Smooth muscle cell (in vitro differentiated cells): Measurements from ENCODE around the gene FAM234B. TPM values are rescaled to one million over a fixed set of nuclear protein-coding genes. Genes with fewer than 3 reads are reported as not detected.

Experiments used
- DNase-seq: peaks from one replicate; lab custom pipeline; 2025; ENCODE audit not compliant: unreplicated experiment; lab: John Stamatoyannopoulos, UW
- H2AFZ ChIP-seq: fragments of 200-600 bp; sonication (generic); 2 replicates; pipeline ENCODE4 v1.6.0; 2016; ENCODE audit warnings: antibody characterized with exemption, low read depth, mild to moderate bottlenecking
- H3F3A ChIP-seq: fragments of 200-600 bp; sonication (generic); 2 replicates; pipeline ENCODE4 v1.6.0; 2017; ENCODE audit warnings: antibody characterized with exemption, low read depth
- H3K27ac ChIP-seq: fragments of 200-600 bp; sonication (generic); 2 replicates; pipeline ENCODE4 v1.5.1; 2016; ENCODE audit warnings: low read depth, mild to moderate bottlenecking
- H3K27me3 ChIP-seq: fragments of 200-600 bp; sonication (generic); 2 replicates; pipeline ENCODE4 v1.6.1; 2016; ENCODE audit warnings: low read depth, mild to moderate bottlenecking
- H3K36me3 ChIP-seq: fragments of 200-600 bp; sonication (generic); 2 replicates; pipeline ENCODE4 v1.5.1; 2016; ENCODE audit warnings: low read depth
- H3K4me1 ChIP-seq: fragments of 200-600 bp; sonication (generic); 2 replicates; pipeline ENCODE4 v1.5.1; 2016; ENCODE audit warnings: low read depth
- H3K4me2 ChIP-seq: fragments of 200-600 bp; sonication (generic); 2 replicates; pipeline ENCODE4 v1.6.0; 2016; ENCODE audit warnings: mild to moderate bottlenecking
- H3K4me3 ChIP-seq: fragments of 200-600 bp; sonication (generic); 2 replicates; pipeline ENCODE4 v1.5.1; 2016; ENCODE audit warnings: mild to moderate bottlenecking
- H3K79me2 ChIP-seq: fragments of 200-600 bp; sonication (generic); 2 replicates; pipeline ENCODE4 v1.6.0; 2016; ENCODE audit warnings: low read depth, mild to moderate bottlenecking
- H3K9ac ChIP-seq: fragments of 200-600 bp; sonication (generic); 2 replicates; pipeline ENCODE4 v1.6.0; 2016; ENCODE audit warnings: low read depth
- H3K9me3 ChIP-seq: fragments of 200-600 bp; sonication (generic); replicated peaks from 2 replicates; pipeline ENCODE4 v1.5.1; 2016; ENCODE audit warnings: low read depth
- H4K20me1 ChIP-seq: fragments of 200-600 bp; sonication (generic); 2 replicates; pipeline ENCODE4 v1.6.0; 2016; ENCODE audit warnings: low read depth
- CTCF ChIP-seq: fragments of 200-600 bp; sonication (generic); IDR thresholded peaks from 2 replicates; pipeline ENCODE4 v1.5.1; 2017; ENCODE audit warnings: borderline replicate concordance, mild to moderate bottlenecking, antibody characterized with exemption; ENCODE audit not compliant: insufficient read depth, poor library complexity, severe bottlenecking
- WGBS: methylation state at CpG from one replicate; pipeline ENCODE4 v1.1.7; 2016; ENCODE audit warnings: low lambda C conversion rate; 5-methylcytosine and 5-hydroxymethylcytosine counted together
- polyA plus RNA-seq: library from polyadenylated mRNA; unstranded; fragments of >200 nt; fragmentation: Nextera tagmentation; extraction: Ambion mirVana; gene quantifications from 2 replicates; pipeline ENCODE4 v1.2.1, GENCODE V29; 2016
- total RNA-seq: library from RNA; depleted of rRNA; stranded (reverse); fragments of >200 nt; gene quantifications from 2 replicates; pipeline ENCODE4 v1.2.3, GENCODE V29; 2014

The FAM234B gene
- total and polyA plus RNA-seq, 2 experiments from 2014 or later, result 1.6 to 3.0 TPM

GRCh38 chr12:13099844-13100604 is 55.8 kb downstream of the FAM234B start:
- no peak for TF ChIP-seq CTCF
- H2AFZ ChIP-seq, result no peak overlapping the region
- H3K4me2 ChIP-seq, result peak overlapping the region; percentile 90
- H3F3A ChIP-seq, result peaks cover 42% of the 10 kb centered on the region
- H3K4me1 ChIP-seq, result peaks cover 47% of the 10 kb centered on the region
- peak overlapping the region; percentile 99 for H3K9ac ChIP-seq
- H3K79me2 ChIP-seq, result no peaks in the 10 kb centered on the region
- H3K27ac ChIP-seq, result peak overlapping the region; percentile 99
- H3K36me3 ChIP-seq, result no peaks in the 10 kb centered on the region
- no peaks in the 10 kb centered on the region for H3K27me3 ChIP-seq
- H3K4me3 ChIP-seq, result peak overlapping the region; percentile 52
- no peaks in the 10 kb centered on the region for H4K20me1 ChIP-seq
- no peak for DNase-seq
- 73% methylated on average over 10 of the region's 10 CpGs for WGBS
- no peaks in the 10 kb centered on the region for H3K9me3 ChIP-seq

- Histone ChIP-seq H2AFZ (no peak overlapping the region), H3F3A (peaks cover 42% of the 10 kb centered on the region), H3K27me3 (no peaks in the 10 kb centered on the region), H3K4me3 (peak overlapping the region; percentile 52), H3K4me2 (peak overlapping the region; percentile 90), H4K20me1 (no peaks in the 10 kb centered on the region), H3K36me3 (no peaks in the 10 kb centered on the region), H3K79me2 (no peaks in the 10 kb centered on the region), H3K4me1 (peaks cover 47% of the 10 kb centered on the region), H3K9me3 (no peaks in the 10 kb centered on the region), H3K9ac (peak overlapping the region; percentile 99), H3K27ac (peak overlapping the region; percentile 99)
- 12% methylated on average over 6 of the region's 6 CpGs for WGBS
- no peak for DNase-seq
- no peak for TF ChIP-seq CTCF
Observed at GRCh38 chr12:13100605-13100881, 56.4 kb downstream of the FAM234B start.

- peak overlapping the region; percentile 99 for H3K9ac ChIP-seq
Observed at GRCh38 chr12:13100882-13101769, 56.9 kb downstream of the FAM234B start.

More at GRCh38 chr12:13100882-13101769, 56.9 kb downstream of the FAM234B start:
- Histone ChIP-seq H3F3A (peaks cover 42% of the 10 kb centered on the region), H3K36me3 (no peaks in the 10 kb centered on the region), H2AFZ (peak overlapping the region; percentile 53), H3K4me3 (peak overlapping the region; percentile 52), H3K9me3 (no peaks in the 10 kb centered on the region), H3K4me2 (peak overlapping the region; percentile 90), H3K27me3 (no peaks in the 10 kb centered on the region), H3K4me1 (peaks cover 47% of the 10 kb centered on the region), H3K79me2 (no peaks in the 10 kb centered on the region), H3K27ac (peak overlapping the region; percentile 99), H4K20me1 (no peaks in the 10 kb centered on the region)
- under 1% methylated on average over 76 of the region's 79 CpGs for WGBS
- peak; percentile 90 for DNase-seq
- TF ChIP-seq CTCF, result no peak
